HG03442 (cell line): ENCODE data around the gene GGA3.
"Not testable (repeated sequence)": the region's sequence is repeated elsewhere in the genome, so short reads cannot be mapped to it uniquely, and the experiment has no call there.

Source experiments
- ATAC-seq: cut with Tn5 transposase; IDR thresholded peaks from one replicate; pipeline ENCODE4 v1.9.1; 2021; ENCODE audit warnings: mild to moderate bottlenecking, moderate library complexity; ENCODE audit not compliant: unreplicated experiment

Gene GGA3, protein sequence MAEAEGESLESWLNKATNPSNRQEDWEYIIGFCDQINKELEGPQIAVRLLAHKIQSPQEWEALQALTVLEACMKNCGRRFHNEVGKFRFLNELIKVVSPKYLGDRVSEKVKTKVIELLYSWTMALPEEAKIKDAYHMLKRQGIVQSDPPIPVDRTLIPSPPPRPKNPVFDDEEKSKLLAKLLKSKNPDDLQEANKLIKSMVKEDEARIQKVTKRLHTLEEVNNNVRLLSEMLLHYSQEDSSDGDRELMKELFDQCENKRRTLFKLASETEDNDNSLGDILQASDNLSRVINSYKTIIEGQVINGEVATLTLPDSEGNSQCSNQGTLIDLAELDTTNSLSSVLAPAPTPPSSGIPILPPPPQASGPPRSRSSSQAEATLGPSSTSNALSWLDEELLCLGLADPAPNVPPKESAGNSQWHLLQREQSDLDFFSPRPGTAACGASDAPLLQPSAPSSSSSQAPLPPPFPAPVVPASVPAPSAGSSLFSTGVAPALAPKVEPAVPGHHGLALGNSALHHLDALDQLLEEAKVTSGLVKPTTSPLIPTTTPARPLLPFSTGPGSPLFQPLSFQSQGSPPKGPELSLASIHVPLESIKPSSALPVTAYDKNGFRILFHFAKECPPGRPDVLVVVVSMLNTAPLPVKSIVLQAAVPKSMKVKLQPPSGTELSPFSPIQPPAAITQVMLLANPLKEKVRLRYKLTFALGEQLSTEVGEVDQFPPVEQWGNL

DNA sequence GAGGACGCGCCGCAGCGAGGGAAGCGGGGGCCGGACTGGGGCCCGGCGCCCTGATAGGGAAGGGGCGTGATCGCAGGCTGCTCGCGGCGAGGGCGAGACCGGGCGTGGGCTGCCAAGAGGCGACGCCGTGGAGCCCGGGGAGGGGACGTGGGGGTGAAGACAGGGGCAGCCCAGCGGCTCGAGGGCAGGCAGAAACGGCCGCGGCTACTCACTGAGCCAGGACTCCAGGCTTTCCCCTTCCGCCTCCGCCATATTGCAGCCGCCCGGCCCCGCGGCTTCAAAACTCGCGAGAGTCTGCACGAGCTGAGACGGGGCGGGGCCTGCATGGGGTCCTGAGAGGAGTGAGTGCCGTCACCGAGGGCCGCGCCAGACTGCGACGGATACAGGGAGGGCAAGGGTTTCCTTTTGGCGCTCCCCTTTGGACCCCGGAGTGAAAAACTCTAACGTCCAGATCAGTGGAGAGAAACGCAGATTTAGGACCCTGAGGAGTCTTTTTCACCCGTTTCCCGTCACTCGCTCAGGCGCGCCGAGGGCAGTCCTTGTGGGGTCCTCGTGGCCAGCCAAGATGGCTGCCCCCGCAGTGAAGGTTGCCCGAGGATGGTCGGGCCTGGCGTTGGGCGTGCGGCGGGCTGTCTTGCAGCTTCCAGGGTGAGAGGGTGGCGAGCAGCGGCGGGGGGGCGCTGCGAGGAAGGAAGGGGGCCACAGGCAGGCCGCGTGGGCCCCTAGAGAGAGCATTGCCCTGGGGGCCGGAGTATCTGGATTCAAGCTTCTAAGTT is at the start of gene GGA3, which contains the start of gene MRPS7:
TSS of gene GGA3 (minus strand) at position 271 of the 776 bp plus-strand sequence. CDS start at position 252, 19 bp downstream.
TSS of gene MRPS7 (plus strand) at position 544 of the 776 bp plus-strand sequence. CDS start at position 566, 22 bp downstream.
- ATAC-seq = peak; percentile 89

GRCh38 chr17:75308732-75309629 is 47.6 kb upstream of the GGA3 start:
- no peak for ATAC-seq

GRCh38 chr17:75307957-75308731 is 46.7 kb upstream of the GGA3 start:
- ATAC-seq = no peak

GRCh38 chr17:75301502-75302206 is 40.2 kb upstream of the GGA3 start:
- no peak for ATAC-seq

DNA sequence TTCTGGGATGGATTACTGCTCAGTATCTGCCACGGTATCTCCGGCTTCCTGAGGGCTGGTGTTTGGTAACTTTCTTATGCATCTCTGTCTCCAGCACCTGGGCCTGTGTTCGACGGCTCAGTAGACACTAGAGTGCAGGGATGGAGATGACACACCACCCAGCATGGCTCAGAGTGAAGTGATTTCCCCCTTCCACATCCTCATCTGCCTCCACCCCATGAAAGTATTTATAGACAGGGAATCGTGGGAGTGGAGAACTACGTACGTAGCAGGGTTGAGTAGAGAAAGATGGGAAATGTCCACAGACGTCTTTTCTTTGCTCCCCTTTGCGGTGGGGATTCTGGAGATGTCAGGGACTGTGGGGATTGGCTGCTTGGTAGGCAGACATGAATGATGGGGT is 39.6 kb upstream of the GGA3 start:
- ATAC-seq = no peak

DNA sequence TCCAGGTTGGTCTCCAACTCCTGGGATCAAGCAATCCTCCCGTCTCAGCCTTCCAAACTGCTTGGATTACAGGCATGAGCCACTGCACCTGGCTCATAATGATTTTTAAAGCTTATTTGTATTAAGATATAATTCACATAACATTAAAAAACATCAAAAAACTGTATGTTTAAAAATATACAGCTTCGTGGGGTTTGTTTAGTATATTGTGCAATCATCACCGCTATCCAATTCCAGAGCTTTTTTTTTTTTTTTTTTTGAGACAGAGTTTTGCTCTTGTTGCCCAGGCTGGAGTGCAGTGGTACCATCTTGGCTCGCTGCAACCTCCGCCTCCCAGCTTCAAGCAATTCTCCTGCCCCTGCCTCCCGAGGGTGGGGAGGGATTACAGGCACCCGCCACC is 38.9 kb upstream of the GGA3 start:
- ATAC-seq = no peak

- peak; percentile 55 for ATAC-seq
Measured at GRCh38 chr17:75295201-75296158, 34.1 kb upstream of the GGA3 start.

DNA sequence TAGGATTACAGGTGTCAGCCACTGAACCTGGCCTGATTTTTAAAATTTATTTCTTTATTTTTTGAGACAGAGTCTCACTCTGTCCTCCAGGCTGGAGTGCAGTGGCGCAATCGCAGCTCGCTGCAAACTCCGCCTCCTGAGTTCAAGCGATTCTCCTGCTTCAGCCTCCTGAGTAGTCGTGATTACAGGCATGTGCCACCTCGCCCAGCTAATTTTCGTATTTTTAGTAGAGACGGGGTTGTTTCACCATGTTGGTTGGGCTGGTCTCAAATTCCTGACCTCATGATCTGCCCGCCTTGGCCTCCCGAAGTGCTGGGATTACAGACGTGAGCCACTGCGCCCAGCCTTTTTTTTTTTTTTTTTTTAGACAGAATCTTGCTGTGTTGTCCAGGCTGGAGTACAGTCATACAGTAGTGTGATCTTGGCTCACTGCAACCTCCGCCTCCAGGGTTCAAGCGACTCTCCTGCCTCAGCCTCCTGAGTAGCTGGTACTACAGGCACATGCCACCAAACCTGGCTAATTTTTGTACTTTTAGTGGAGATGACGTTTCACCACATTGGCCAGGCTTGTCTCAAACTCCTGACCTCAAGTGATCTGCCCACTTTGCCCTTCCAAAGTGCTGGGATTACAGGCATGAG is 31.5 kb upstream of the GGA3 start:
- ATAC-seq = not testable (repeated sequence)

DNA sequence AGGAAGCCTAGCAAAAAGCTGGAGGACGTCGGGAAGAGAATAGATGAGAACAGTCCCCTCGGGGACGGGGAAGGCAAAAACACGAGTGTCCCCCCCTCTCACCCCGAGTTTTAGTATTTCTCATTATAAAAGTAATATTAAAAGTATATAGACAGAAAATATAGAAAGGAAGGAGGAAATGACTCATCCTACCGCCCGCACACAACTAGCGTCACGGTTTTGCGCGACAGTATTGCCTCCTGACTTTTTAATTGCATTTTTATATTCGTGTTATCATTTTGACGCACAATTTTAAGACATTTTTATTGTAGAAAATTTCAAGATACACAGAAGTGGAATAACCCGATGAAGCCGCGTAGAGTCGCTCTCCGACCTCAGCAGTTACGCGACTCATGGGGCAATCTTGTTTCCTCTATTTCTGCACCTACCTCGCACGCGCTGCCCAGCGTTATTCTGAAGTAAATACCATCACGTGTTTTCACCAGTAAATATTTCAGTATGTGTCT is 28.5 kb upstream of the GGA3 start:
- peak; percentile 6 for ATAC-seq

DNA sequence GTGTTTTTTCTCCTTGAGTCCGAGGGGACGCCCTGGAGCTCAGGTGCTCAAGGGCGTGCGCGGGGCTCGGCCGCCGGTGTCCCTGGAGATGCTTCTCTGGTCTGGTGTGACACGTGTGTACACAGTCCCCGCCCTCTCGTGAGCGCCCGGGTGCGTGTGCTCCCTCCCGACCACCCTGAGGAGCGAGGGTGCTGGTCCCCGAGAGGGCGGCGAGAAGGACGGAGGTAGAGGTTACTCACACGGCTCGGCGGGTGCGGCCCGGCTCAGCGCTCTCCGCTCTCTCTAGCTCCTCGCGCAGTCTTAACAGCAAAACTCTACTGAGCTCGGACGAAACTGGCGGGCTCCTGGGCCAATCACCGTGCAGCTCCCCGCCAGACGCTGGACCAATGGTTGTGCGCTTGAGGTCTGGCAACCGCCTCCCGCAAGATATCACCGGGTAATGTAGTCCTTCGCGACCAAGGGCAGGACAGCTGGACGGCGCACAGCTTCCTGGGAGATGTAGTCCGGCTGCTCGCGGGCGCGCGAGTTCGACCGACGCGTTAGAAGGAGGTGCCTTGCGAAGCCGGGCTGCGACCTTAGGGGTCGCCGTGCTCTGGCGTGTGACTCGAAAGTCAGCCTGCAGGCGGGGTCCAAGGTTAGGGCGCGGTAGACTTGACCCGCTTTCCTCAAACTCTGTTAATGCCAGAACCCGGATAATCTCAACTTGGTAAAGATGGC is 27.9 kb upstream of the GGA3 start, which contains the start of gene SLC25A19:
TSS of gene SLC25A19 (minus strand) at position 319 of the 717 bp plus-strand sequence. CDS start 2,669 bp downstream, outside the sequence.
- ATAC-seq = peak; percentile 88

GRCh38 chr17:75288770-75289114 is 27.3 kb upstream of the GGA3 start:
- peak; percentile 12 for ATAC-seq

GRCh38 chr17:75288359-75288758 is 27.0 kb upstream of the GGA3 start:
- ATAC-seq = no peak

DNA sequence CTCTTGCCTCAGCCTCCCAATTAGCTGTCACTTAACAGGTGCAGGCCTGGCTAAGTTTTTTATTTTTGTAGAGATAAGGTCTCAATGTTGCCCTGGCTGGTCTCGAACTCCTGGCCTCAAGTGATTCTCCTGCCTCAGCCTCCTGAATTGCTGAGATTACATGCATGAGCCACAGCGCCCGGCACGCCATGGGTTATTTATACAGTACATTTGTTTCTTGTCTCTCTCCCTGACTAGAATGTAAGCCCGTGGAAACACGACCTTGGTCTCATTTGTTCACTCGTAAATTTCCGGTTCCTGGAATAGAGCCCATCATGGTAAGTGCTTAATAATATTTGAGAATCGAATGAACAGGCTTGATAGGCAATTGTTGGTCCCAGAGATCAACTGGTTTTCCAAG is 25.8 kb upstream of the GGA3 start:
- no peak for ATAC-seq

- ATAC-seq = no peak
Measured at GRCh38 chr17:75285123-75285522, 23.7 kb upstream of the GGA3 start.

GRCh38 chr17:75280189-75280588 is 18.8 kb upstream of the GGA3 start:
- ATAC-seq = not testable (repeated sequence)

DNA sequence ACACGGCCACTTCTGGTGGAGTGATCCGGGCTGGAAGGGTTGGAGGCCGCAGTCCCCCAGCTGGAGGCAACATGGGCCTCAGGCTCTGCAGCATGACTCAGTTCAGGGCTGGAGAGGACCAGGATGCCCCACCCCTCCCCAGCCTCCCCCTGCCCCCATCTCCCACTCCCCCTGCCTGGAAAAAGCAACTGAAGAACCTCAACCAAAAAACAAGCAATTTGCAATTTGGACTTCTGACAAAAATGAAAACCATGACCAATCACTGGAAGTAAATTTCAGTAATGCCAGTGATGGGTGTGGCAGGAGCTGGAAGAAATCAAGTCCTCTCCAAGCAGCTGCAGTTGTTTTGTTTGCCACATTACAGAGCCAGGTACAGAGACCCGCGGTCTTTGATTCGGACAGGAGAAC is 16.3 kb upstream of the GGA3 start:
- no peak for ATAC-seq
